HG03457 (cell line): Measurements from ENCODE around the gene SETD6.
"Not testable (repeated sequence)": the region's sequence is repeated elsewhere in the genome, so short reads cannot be mapped to it uniquely, and the experiment has no call there.

Experiments used
- ATAC-seq: cut with Tn5 transposase; IDR thresholded peaks from one replicate; pipeline ENCODE4 v1.9.1; 2021; ENCODE audit warnings: moderate number of reproducible peaks; ENCODE audit not compliant: unreplicated experiment

The SETD6 gene

GRCh38 chr16:58537124-58537906 lies 22.0 kb downstream of the SETD6 start:
- no peak for ATAC-seq

- no peak for ATAC-seq
Observed at GRCh38 chr16:58541711-58542110, 26.4 kb downstream of the SETD6 start.

GRCh38 chr16:58542291-58542690 lies 27.0 kb downstream of the SETD6 start:
- ATAC-seq = no peak

GRCh38 chr16:58543685-58544084 lies 28.4 kb downstream of the SETD6 start:
- ATAC-seq = no peak

GRCh38 chr16:58548378-58548777 lies 33.1 kb downstream of the SETD6 start:
- no peak for ATAC-seq

GRCh38 chr16:58551496-58551895 lies 36.2 kb downstream of the SETD6 start:
- no peak for ATAC-seq

- no peak for ATAC-seq
Observed at GRCh38 chr16:58556678-58557077, 41.4 kb downstream of the SETD6 start.

GRCh38 chr16:58563235-58563634 lies 47.9 kb downstream of the SETD6 start:
- ATAC-seq = no peak

- ATAC-seq = no peak
Observed at GRCh38 chr16:58563775-58564174, 48.5 kb downstream of the SETD6 start.

GRCh38 chr16:58565697-58566096 lies 50.4 kb downstream of the SETD6 start:
- not testable (repeated sequence) for ATAC-seq
